Activated CD8-positive, alpha-beta T cell treated with anti-CD3 and anti-CD28 coated beads for 36 hours (primary cell): Measurements from ENCODE around the gene VWCE. TPM values are rescaled to one million over a fixed set of nuclear protein-coding genes. Genes with fewer than 3 reads are reported as not detected.
A peak's percentile ranks its signal among the peaks of the same experiment; 100 is the strongest.
"Not testable (repeated sequence)": the region's sequence is repeated elsewhere in the genome, so short reads cannot be mapped to it uniquely, and the experiment has no call there.

ENCODE experiments used
- ATAC-seq: fragments of 200-7000 bp; cut with Tn5 transposase; one replicate; pipeline ENCODE4 v1.10.0; 2021; ENCODE audit warnings: mild to moderate bottlenecking, moderate library complexity
- CTCF ChIA-PET: fragments of 350-600 bp; sonication (Branson Sonifier 250); formaldehyde crosslinking; loops from one replicate; lab custom pipeline; 2021; ENCODE audit warnings: antibody characterized with exemption; lab: Charles Lee
- POLR2A ChIA-PET: fragments of 350-600 bp; sonication (Branson Sonifier 250); formaldehyde crosslinking; loops from one replicate; lab custom pipeline; 2021; ENCODE audit warnings: antibody characterized with exemption; lab: Charles Lee
- DNase-seq: peaks from one replicate; pipeline ENCODE4 v3.0.0-alpha.2; 2020
- H3K27ac Mint-ChIP-seq: one replicate; pipeline ENCODE4 v1.8.0; 2021; ENCODE audit warnings: mild to moderate bottlenecking, mixed read lengths
- H3K27me3 Mint-ChIP-seq: one replicate; pipeline ENCODE4 v1.8.0; 2021; ENCODE audit warnings: mixed read lengths
- H3K36me3 Mint-ChIP-seq: one replicate; pipeline ENCODE4 v1.8.0; 2021; ENCODE audit warnings: low read depth, mixed read lengths
- H3K4me1 Mint-ChIP-seq: one replicate; pipeline ENCODE4 v1.8.0; 2021; ENCODE audit warnings: low read depth, mixed read lengths
- H3K4me3 Mint-ChIP-seq: one replicate; pipeline ENCODE4 v1.8.0; 2021; ENCODE audit warnings: mild to moderate bottlenecking, moderate library complexity, mixed read lengths
- H3K9me3 Mint-ChIP-seq: one replicate; pipeline ENCODE4 v1.8.0; 2021; ENCODE audit warnings: mixed read lengths
- CTCF ChIP-seq: fragments of 200-600 bp; IDR thresholded peaks from one replicate; pipeline ENCODE4 v1.8.0; 2022; ENCODE audit warnings: antibody characterized with exemption, mild to moderate bottlenecking
- intact Hi-C: fragments of 100-400 bp; cut with micrococcal nuclease; formaldehyde crosslinking; loops from one replicate; pipeline ENCODE4 v1.10.0; 2022
- total RNA-seq, 2 experiments: library from RNA; stranded (reverse); gene quantifications; one replicate each; pipeline ENCODE4 v1.2.3, GENCODE V29; 2021

VWCE gene
- total RNA-seq, 2 experiments from 2014 or later, result 23.3 to 25.8 TPM

GRCh38 chr11:61256710-61257482 lies 38.2 kb downstream of the VWCE start:
- H3K4me1 Mint-ChIP-seq, result no peaks in the 10 kb centered on the region
- POLR2A ChIA-PET, result interaction anchor here (0.9 kb wide), 1 partner anchor 9 kb away, joined by 3 read pairs; no protein-coding TSS in a partner anchor
- intact Hi-C loops, result loop anchor here (10.0 kb wide), 1 partner anchor 128 kb away; no protein-coding TSS in a partner anchor
- no peak overlapping the region for H3K4me3 Mint-ChIP-seq
- H3K27me3 Mint-ChIP-seq, result no peaks in the 10 kb centered on the region
- DNase-seq (no peak), ATAC-seq (no peak)
- H3K36me3 Mint-ChIP-seq, result peaks cover 10% of the 10 kb centered on the region
- CTCF ChIA-PET, result interaction anchor here (4.1 kb wide), 1 partner anchor 129 kb away, joined by 30 read pairs; no protein-coding TSS in a partner anchor
- no peak for TF ChIP-seq CTCF
- no peak overlapping the region for H3K27ac Mint-ChIP-seq
- H3K9me3 Mint-ChIP-seq, result no peaks in the 10 kb centered on the region

- ChIA-PET POLR2A (interaction anchor here (0.6 to 0.8 kb wide), 2 partner anchors 39 to 128 kb away, joined by 3 read pairs; no protein-coding TSS in a partner anchor), CTCF (interaction anchor here (0.6 to 4.1 kb wide), 25 partner anchors 8 to 181 kb away, joined by 3 to 30 read pairs (median 4); partner anchors contain the start of genes TMEM216 and VWCE)
- intact Hi-C loops, result loop anchor here (10.0 kb wide), 1 partner anchor 130 kb away; no protein-coding TSS in a partner anchor
- ATAC-seq (peak; percentile 98), DNase-seq (peak; percentile 73)
- Mint-ChIP-seq H3K27ac (no peak overlapping the region), H3K27me3 (no peaks in the 10 kb centered on the region), H3K9me3 (no peaks in the 10 kb centered on the region), H3K36me3 (peaks cover 3% of the 10 kb centered on the region), H3K4me3 (no peak overlapping the region), H3K4me1 (no peaks in the 10 kb centered on the region)
- TF ChIP-seq CTCF, result peak; percentile 90
Observed at GRCh38 chr11:61254403-61255025, 40.6 kb downstream of the VWCE start.

GRCh38 chr11:61252332-61252731 lies 42.8 kb downstream of the VWCE start:
- H3K36me3 Mint-ChIP-seq, ATAC-seq, H3K27ac Mint-ChIP-seq, POLR2A ChIA-PET, H3K27me3 Mint-ChIP-seq, H3K4me1 Mint-ChIP-seq, DNase-seq, H3K9me3 Mint-ChIP-seq, H3K4me3 Mint-ChIP-seq: not testable (repeated sequence)
- intact Hi-C loops, result loop anchor here (10.0 kb wide), 1 partner anchor 132 kb away; no protein-coding TSS in a partner anchor
- CTCF ChIA-PET, result interaction anchor here (1.1 to 4.1 kb wide), 4 partner anchors 8 to 133 kb away, joined by 3 to 30 read pairs (median 5); partner anchors contain the start of gene VWCE

- H3K4me3 Mint-ChIP-seq, H3K4me1 Mint-ChIP-seq, H3K36me3 Mint-ChIP-seq, ATAC-seq, H3K27me3 Mint-ChIP-seq, POLR2A ChIA-PET, H3K27ac Mint-ChIP-seq, H3K9me3 Mint-ChIP-seq, DNase-seq: not testable (repeated sequence)
- intact Hi-C loops, result loop anchor here (10.0 kb wide), 1 partner anchor 134 kb away; no protein-coding TSS in a partner anchor
- CTCF ChIA-PET, result interaction anchor here (0.7 to 1.8 kb wide), 5 partner anchors 10 to 134 kb away, joined by 3 to 6 read pairs (median 3); no protein-coding TSS in a partner anchor
Observed at GRCh38 chr11:61250796-61251765, 44.0 kb downstream of the VWCE start.

GRCh38 chr11:61249201-61249600 lies 45.9 kb downstream of the VWCE start:
- H3K36me3 Mint-ChIP-seq, DNase-seq, POLR2A ChIA-PET, H3K4me3 Mint-ChIP-seq, H3K27me3 Mint-ChIP-seq, intact Hi-C loops, H3K4me1 Mint-ChIP-seq, ATAC-seq, H3K9me3 Mint-ChIP-seq, CTCF ChIA-PET, H3K27ac Mint-ChIP-seq: not testable (repeated sequence)

GRCh38 chr11:61248071-61248470 lies 47.0 kb downstream of the VWCE start:
- H3K36me3 Mint-ChIP-seq, ATAC-seq, POLR2A ChIA-PET: not testable (repeated sequence)

GRCh38 chr11:61245284-61245964 lies 49.7 kb downstream of the VWCE start:
- DNase-seq, intact Hi-C loops, H3K27ac Mint-ChIP-seq, H3K27me3 Mint-ChIP-seq, H3K9me3 Mint-ChIP-seq, H3K36me3 Mint-ChIP-seq, CTCF ChIA-PET, H3K4me3 Mint-ChIP-seq, H3K4me1 Mint-ChIP-seq, POLR2A ChIA-PET, ATAC-seq: not testable (repeated sequence)

More at GRCh38 chr11:61248071-61248470, 47.0 kb downstream of the VWCE start:
- H3K27me3 Mint-ChIP-seq, CTCF ChIA-PET, H3K27ac Mint-ChIP-seq, intact Hi-C loops, H3K4me3 Mint-ChIP-seq, H3K4me1 Mint-ChIP-seq, H3K9me3 Mint-ChIP-seq, DNase-seq: not testable (repeated sequence)

GRCh38 chr11:61241526-61241925 lies 53.6 kb downstream of the VWCE start:
- H3K4me1 Mint-ChIP-seq, H3K27me3 Mint-ChIP-seq, H3K36me3 Mint-ChIP-seq, POLR2A ChIA-PET, intact Hi-C loops, H3K4me3 Mint-ChIP-seq, CTCF ChIA-PET, H3K9me3 Mint-ChIP-seq, ATAC-seq, H3K27ac Mint-ChIP-seq, DNase-seq: not testable (repeated sequence)
